BLaER1 (cell line): ENCODE measurements around the gene HOXD3.

Experiments
- H3K27ac ChIP-seq: shearing (Covaris generic); formaldehyde crosslinking; 2 replicates; pipeline ENCODE4 v1.8.1; 2022
- H3K27me3 ChIP-seq: shearing (Covaris generic); formaldehyde crosslinking; 2 replicates; pipeline ENCODE4 v1.8.1; 2022
- H3K36me3 ChIP-seq: shearing (Covaris generic); formaldehyde crosslinking; 2 replicates; pipeline ENCODE4 v1.8.1; 2022
- H3K4me1 ChIP-seq: shearing (Covaris generic); formaldehyde crosslinking; 2 replicates; pipeline ENCODE4 v1.8.1; 2022
- H3K4me2 ChIP-seq: shearing (Covaris generic); formaldehyde crosslinking; 2 replicates; pipeline ENCODE4 v1.8.1; 2022
- H3K4me3 ChIP-seq: shearing (Covaris generic); formaldehyde crosslinking; 2 replicates; pipeline ENCODE4 v1.8.1; 2022
- H3K9ac ChIP-seq: shearing (Covaris generic); formaldehyde crosslinking; 2 replicates; pipeline ENCODE4 v1.8.1; 2022
- H3K9me3 ChIP-seq: shearing (Covaris generic); formaldehyde crosslinking; 2 replicates; pipeline ENCODE4 v1.8.1; 2022
- H4K20me1 ChIP-seq: shearing (Covaris generic); formaldehyde crosslinking; 2 replicates; pipeline ENCODE4 v1.8.1; 2022
- Cebpa-rat ChIP-seq: shearing (Covaris generic); IDR thresholded peaks from 2 replicates; pipeline ENCODE4 v1.8.1; 2022

Gene HOXD3

DNA sequence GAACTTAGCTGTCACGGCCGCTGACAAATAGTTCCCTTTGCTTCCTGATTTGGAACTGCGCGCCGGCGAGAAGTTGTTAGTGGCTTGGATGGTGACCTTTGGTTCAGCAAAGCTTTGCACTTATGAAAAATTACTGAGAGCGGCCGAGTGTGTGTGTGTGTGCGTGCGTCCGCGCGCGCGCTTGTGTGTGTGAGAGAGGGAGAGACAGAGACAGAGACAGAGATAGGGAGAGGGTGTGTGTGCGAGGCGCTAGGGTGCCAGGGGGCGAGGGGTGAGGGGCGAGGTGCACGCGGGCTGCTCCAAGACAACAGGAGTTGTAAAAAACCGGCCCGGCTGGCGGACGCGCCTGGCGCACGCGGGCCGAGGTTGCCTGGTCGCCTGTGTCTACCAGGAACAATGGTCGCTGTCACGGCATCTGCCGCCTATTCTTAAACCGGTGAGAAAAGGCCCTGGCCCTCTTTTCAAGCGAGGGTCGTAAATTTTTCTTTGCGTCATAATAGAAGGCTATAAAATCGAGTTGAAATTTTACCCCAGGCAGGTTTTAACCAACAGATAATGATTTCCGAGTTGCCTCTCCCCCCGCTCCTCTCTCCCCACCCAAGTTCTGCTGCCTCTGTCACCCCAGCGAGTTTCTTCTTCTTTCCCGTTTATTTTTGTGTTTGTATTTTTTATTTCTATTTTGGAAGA is 535 bp downstream of the HOXD3 start:
- Histone ChIP-seq H3K9ac (no peak overlapping the region), H3K4me1 (no peaks in the 10 kb centered on the region), H3K4me3 (no peak overlapping the region), H3K9me3 (peaks cover 69% of the 10 kb centered on the region), H4K20me1 (no peaks in the 10 kb centered on the region), H3K27ac (no peak overlapping the region), H3K36me3 (no peaks in the 10 kb centered on the region), H3K27me3 (peaks cover 97% of the 10 kb centered on the region), H3K4me2 (no peak overlapping the region)
- no peak for TF ChIP-seq Cebpa-rat

DNA sequence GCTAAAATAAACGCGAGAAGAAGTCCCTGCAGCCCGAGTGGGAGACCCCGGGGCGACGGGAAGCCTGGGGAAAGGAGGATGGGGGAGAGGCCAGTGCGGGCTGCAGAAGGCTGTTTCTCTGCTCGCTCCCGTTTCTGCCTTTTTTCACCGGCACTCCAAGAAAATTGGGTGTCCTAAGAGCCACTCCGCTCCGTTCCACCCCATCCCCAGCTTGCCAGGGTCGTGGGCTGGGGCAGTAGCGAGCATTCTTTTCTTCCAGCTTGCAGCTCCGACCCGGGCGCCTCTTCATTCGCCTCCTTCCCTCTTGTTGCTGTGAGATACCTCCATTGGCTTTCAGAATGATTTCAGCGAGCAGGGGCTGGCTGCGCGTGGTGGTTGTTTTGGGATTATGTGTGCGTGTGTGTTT is 1.1 kb downstream of the HOXD3 start:
- Histone ChIP-seq H3K4me2 (no peak overlapping the region), H4K20me1 (no peaks in the 10 kb centered on the region), H3K36me3 (no peaks in the 10 kb centered on the region), H3K27me3 (peaks cover 94% of the 10 kb centered on the region), H3K4me3 (no peak overlapping the region), H3K27ac (no peak overlapping the region), H3K9me3 (peaks cover 70% of the 10 kb centered on the region), H3K4me1 (no peaks in the 10 kb centered on the region), H3K9ac (no peak overlapping the region)
- no peak for TF ChIP-seq Cebpa-rat

DNA sequence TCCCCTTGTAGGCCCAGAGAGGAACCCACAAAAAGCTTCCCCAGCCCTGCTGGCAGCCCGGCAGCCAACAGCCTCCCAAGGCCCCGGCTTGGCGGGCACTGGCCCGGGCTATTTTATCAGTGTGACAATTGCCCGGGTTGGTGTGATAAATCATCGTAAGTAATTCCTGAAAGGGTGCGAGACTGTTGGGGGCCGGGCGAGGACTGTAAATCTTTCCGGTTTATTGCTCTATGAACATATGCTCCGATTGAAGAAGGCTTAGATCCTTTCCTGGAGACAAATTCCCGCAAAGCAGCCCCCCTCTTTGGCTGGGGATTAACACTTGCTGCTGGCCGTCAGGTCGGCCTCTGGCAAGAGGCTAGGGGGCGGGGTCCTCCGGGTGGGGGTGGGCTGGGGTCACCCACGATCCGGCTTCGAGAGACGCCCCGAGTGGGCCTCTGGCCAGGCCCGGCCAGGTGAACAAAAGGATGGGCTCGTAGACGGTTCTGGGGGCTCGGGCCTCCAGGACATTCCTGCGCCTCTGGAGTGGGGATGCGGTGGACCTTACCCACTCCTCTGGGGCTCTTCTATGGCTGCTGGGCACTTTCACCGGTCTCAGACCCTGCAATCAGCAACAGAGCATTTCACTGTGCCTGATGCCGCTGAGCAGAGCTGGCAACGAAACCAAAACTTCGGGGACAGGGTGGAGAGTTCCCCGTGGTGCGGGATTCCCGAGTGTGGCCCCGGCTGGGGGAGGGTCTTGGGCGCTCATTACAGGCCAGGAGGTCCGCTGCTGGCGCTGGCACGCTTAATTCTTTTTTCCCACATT is 2.0 kb downstream of the HOXD3 start:
- Histone ChIP-seq H4K20me1 (no peaks in the 10 kb centered on the region), H3K4me3 (no peak overlapping the region), H3K4me2 (no peak overlapping the region), H3K27ac (no peak overlapping the region), H3K36me3 (no peaks in the 10 kb centered on the region), H3K9me3 (peaks cover 75% of the 10 kb centered on the region), H3K9ac (no peak overlapping the region), H3K4me1 (no peaks in the 10 kb centered on the region), H3K27me3 (peaks cover 86% of the 10 kb centered on the region)
- no peak for TF ChIP-seq Cebpa-rat

DNA sequence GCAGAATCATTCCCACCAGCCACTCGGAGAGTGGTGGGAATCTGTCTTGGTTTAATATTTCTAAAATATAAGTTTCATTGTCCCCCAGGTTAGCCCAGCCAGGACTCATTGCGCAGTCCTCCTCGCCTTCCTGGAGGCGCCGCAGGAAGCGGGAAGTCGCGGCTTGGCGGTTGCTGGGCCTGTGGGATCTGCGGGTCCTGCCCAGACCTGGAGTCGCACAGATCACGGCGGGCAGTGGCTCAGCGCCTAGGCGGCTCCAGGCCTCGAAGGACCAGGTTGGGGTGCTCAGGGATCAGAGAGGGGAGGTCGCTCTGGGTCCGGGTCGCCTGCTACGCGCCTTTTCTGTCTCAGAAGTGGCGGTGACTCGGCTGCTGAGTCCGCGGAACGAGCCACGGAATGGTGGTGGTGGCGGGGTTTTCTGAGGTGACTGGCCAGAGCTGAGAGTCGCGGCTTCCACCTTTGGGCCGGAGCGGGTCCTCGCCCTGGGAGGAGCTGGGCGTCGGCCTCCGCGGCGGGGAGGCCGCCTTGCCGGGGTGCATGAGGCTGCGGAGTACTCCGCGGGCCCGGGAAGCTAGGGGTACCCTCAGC is 2.6 kb downstream of the HOXD3 start:
- Histone ChIP-seq H3K4me2 (no peak overlapping the region), H4K20me1 (no peaks in the 10 kb centered on the region), H3K36me3 (no peaks in the 10 kb centered on the region), H3K27ac (no peak overlapping the region), H3K27me3 (peaks cover 85% of the 10 kb centered on the region), H3K9me3 (peaks cover 82% of the 10 kb centered on the region), H3K9ac (no peak overlapping the region), H3K4me1 (no peaks in the 10 kb centered on the region), H3K4me3 (no peak overlapping the region)
- TF ChIP-seq Cebpa-rat, result no peak

DNA sequence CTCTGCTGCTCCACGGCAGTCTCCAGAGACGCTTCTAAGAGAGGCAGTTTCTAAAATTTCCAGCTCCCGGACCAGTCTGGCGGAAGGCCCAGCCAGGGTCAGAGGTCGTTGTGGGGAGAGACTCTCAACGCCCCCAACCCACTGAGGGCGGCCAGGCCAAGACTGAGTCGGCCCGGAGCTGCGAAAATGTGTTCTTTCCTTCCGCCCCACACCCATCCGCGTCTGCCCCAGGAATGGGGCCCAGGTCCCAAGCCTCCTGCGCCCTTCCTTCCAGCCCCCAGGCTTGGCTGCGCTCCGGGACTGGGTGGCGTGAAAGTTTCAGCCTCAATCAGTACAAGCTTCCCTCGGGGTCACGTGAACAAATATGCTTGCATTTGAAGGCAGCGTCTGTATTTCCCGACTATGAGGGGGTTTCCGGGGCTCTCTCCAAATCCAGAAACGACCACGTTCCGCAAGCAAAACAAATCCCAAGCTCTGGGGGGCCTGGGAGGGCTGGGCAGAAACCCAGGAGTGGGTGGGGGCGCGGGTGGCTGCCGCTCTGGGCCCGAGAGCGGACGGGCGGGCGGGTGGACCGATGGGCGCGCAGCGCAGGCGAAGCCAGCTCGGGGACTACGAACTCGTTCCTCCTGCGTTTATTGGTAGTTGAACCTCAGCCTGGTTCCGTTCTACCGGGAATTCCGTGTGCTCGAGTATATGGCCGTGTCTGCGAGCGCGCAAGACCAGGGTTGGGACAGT is 3.3 kb downstream of the HOXD3 start:
- H3K4me3 ChIP-seq, result no peak overlapping the region
- no peaks in the 10 kb centered on the region for H3K36me3 ChIP-seq
- no peak overlapping the region for H3K9ac ChIP-seq
- peaks cover 89% of the 10 kb centered on the region for H3K9me3 ChIP-seq
- H3K27ac ChIP-seq, result no peak overlapping the region
- no peaks in the 10 kb centered on the region for H3K4me1 ChIP-seq
- H3K27me3 ChIP-seq, result peaks cover 85% of the 10 kb centered on the region
- H4K20me1 ChIP-seq, result no peaks in the 10 kb centered on the region
- no peak for TF ChIP-seq Cebpa-rat
- H3K4me2 ChIP-seq, result no peak overlapping the region

DNA sequence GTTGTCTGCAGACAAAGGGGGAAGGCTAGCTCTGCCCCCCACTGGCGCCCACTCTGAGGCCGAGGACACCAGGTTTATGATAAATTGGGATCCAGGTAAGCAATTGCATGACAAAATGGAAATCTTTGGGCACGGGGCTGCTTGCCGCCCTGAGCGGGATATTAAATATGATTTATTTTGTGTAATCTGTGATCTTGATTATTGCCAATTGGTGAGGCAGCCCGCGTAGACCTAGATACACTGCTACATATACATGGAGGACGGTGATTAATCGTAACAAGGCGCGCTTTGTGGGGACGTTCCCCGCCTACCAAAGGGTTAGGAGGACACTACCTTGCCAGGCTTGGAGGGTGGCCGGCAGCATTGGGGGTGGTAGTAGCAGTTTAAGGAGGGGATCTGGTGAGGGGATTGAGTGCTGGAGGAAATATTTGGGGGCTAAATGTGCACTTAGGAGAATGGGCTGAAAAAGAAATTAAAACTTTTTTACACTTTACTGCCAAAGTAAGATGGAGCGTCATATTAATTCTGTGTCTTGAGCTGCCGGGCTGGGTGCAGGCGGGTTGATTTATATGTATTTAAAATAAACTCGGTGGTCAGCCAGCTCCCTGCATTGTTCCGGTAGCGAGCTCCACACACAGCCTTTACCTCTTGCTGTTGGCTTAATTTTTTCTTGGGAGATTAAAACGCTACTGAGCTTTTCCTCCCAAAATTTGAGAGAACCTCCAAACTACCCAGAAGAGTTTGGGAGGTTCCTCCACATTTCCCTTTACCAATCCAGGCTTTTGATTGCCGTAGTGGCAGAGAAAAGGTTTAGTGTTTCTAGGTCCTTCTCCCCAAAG is 4.1 kb downstream of the HOXD3 start:
- Histone ChIP-seq H3K9me3 (peaks cover 90% of the 10 kb centered on the region), H3K4me2 (no peak overlapping the region), H3K27me3 (peaks cover 80% of the 10 kb centered on the region), H3K4me3 (no peak overlapping the region), H3K9ac (no peak overlapping the region), H4K20me1 (no peaks in the 10 kb centered on the region), H3K27ac (no peak overlapping the region), H3K4me1 (no peaks in the 10 kb centered on the region), H3K36me3 (no peaks in the 10 kb centered on the region)
- no peak for TF ChIP-seq Cebpa-rat

DNA sequence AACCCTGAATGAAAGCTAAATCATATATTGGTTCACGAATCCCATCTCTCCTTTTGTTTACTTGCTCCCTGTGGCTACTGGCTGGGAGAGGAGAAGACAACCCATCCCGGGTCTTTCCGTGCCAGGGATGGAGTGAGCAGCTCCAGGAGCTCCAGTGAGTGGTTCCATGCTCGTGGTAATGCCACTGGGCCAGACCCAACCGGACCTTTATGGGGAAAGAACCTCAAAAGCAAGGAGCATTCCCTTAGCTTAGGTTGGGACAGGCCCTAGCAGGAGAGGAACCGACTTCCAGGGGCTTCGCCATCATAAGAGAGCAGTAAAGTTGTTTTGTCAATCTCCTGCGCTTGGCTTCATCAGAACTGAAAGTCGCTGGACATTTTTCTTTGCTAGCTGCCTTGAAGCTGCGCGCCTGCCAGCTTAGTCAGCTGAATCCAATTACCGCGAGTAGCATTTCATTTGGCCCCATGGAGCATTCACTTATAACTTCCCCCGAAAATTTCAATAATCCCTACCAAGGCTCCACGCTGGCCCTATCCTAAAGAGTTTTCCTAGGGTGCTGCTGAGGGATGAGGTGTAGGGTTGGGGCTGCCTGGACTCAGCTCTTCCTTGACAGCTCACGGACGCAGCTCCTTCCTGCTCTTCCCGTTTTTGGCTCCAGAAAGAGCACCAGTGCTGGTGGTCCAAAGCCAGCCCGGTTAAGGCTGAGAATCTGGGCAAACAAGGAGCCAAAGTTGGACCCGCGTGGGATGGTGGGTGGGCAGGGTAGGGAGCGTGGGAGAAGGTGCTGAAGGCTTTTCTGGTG is 4.9 kb downstream of the HOXD3 start:
- no peaks in the 10 kb centered on the region for H4K20me1 ChIP-seq
- H3K36me3 ChIP-seq, result no peaks in the 10 kb centered on the region
- peaks cover 71% of the 10 kb centered on the region for H3K27me3 ChIP-seq
- no peak for TF ChIP-seq Cebpa-rat
- no peak overlapping the region for H3K4me3 ChIP-seq
- H3K9me3 ChIP-seq, result peaks cover 81% of the 10 kb centered on the region
- no peak overlapping the region for H3K4me2 ChIP-seq
- no peaks in the 10 kb centered on the region for H3K4me1 ChIP-seq
- H3K27ac ChIP-seq, result no peak overlapping the region
- H3K9ac ChIP-seq, result no peak overlapping the region

DNA sequence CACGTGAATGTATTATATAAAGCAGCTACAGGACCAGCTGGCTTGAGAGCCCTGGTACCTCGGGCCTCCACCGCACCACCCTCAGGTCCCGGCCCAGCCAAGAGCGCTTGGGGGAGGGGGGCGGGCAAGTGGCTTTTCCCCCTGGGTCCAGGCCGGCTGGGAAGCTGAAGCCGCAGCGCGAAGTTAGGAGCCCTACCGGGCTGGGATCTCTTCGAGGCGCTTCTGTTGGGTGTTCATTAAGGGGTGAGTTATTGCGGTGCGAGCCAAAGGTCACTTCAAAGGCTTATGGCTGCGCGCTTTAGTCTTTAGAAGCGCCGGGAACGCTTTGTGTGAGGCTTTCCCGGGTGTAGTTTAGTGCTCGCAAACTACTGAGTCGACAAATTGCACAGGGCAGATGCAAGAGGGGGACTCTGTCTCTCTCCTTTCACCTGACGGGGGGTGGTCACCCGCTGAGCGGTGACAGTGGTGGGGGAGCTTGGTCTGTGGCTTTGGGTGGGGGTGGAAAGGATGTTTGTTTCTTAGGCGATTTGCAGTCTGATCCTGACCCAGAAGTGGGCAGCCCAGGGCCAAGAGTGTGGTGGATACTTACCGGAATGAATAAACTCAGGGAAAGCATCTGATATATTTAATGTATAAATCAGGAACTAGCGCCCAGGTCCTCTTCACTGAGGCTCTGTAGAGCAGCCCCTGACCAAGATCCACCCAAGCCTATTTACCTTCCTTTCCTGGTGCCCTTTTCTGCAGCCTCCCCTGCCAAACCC is 6.0 kb downstream of the HOXD3 start:
- no peaks in the 10 kb centered on the region for H4K20me1 ChIP-seq
- peaks cover 71% of the 10 kb centered on the region for H3K9me3 ChIP-seq
- H3K36me3 ChIP-seq, result no peaks in the 10 kb centered on the region
- peaks cover 61% of the 10 kb centered on the region for H3K27me3 ChIP-seq
- no peak overlapping the region for H3K4me3 ChIP-seq
- TF ChIP-seq Cebpa-rat, result no peak
- H3K27ac ChIP-seq, result no peak overlapping the region
- H3K9ac ChIP-seq, result no peak overlapping the region
- no peaks in the 10 kb centered on the region for H3K4me1 ChIP-seq
- no peak overlapping the region for H3K4me2 ChIP-seq
